GM12878 (cell line): ENCODE data around the gene CD7.

Experiments
- CHD1 ChIP-seq: IDR thresholded peaks from 2 replicates; pipeline ENCODE4 v1.6.1; 2012; ENCODE audit warnings: low read depth, low read length, improper control_type of control experiment
- CHD2 ChIP-seq: IDR thresholded peaks from 2 replicates; pipeline ENCODE4 v1.6.1; 2011; ENCODE audit warnings: low read depth, low read length, improper control_type of control experiment, borderline replicate concordance
- CTCF ChIP-seq, 3 experiments: IDR thresholded peaks in 2 of 3; conservative IDR thresholded peaks in 1 of 3; 2 replicates each; pipeline ENCODE4 v1.5.1; 2011; ENCODE audit warnings: low read depth in 3 of 3, low read length in 3 of 3, mild to moderate bottlenecking in 3 of 3, control low read depth in 2 of 3, moderate library complexity in 2 of 3, inconsistent platforms in 1 of 3, mixed read lengths in 1 of 3; ENCODE audit not compliant: control insufficient read depth in 2 of 3, insufficient read depth in 1 of 3; ENCODE audit errors: extremely low read depth in 1 of 3
- ELK1 ChIP-seq: IDR thresholded peaks from 2 replicates; pipeline ENCODE4 v1.6.1; 2012; ENCODE audit warnings: low read depth, low read length, improper control_type of control experiment
- FOXK2 ChIP-seq: fragments of 450-650 bp; IDR thresholded peaks from 2 replicates; pipeline ENCODE4 v1.6.1; 2017; ENCODE audit warnings: mild to moderate bottlenecking, moderate library complexity
- GABPA ChIP-seq: IDR thresholded peaks from 2 replicates; pipeline ENCODE4 v1.6.1; 2014; ENCODE audit warnings: antibody characterized with exemption, low read depth, mild to moderate bottlenecking, inconsistent platforms
- PBX3 ChIP-seq: IDR thresholded peaks from 2 replicates; pipeline ENCODE4 v1.6.1; 2011; ENCODE audit warnings: mild to moderate bottlenecking, low read depth, low read length, moderate library complexity; ENCODE audit not compliant: insufficient replicate concordance
- RAD21 ChIP-seq: IDR thresholded peaks from 2 replicates; pipeline ENCODE4 v1.6.1; 2011; ENCODE audit warnings: mild to moderate bottlenecking, low read depth, low read length, moderate library complexity; ENCODE audit not compliant: insufficient read depth
- SIN3A ChIP-seq: IDR thresholded peaks from 2 replicates; pipeline ENCODE4 v1.6.1; 2012; ENCODE audit warnings: low read depth, low read length, improper control_type of control experiment

- TF ChIP-seq PBX3 (no peak), GABPA (no peak), FOXK2 (no peak), CTCF (IDR thresholded peaks at IDR 0.05 in 2 of 3, conservative IDR thresholded peaks at IDR 0.05 in 1 of 3; ENCODE audit: control insufficient read depth in 2 of 3, extremely low read depth in 1 of 3, insufficient read depth in 1 of 3, low read depth in 3 of 3, low read length in 3 of 3) (no peak), CHD2 (no peak), RAD21 (no peak), SIN3A (no peak), CHD1 (no peak), ELK1 (no peak)
These were observed 36.9 kb downstream of the CD7 start for GRCh38 chr17:82280537-82280936.
